ENCODE data around the gene C22orf23.

The C22orf23 gene

GRCh38 chr22:37904572-37905533 is 48.5 kb downstream of the C22orf23 start:
- no peaks in the 10 kb centered on the region for H4K20me1 ChIP-seq (ENCODE audit: insufficient read depth)
- peak overlapping the region; percentile 74; the same call in 1 of the 2 replicates for H2AFZ ChIP-seq (ENCODE audit: low read depth)
- TF ChIP-seq CTCF (conservative IDR thresholded peaks at IDR 0.05; ENCODE audit: low read depth, low read length), result no peak
- H3K4me2 ChIP-seq, result peak overlapping the region; percentile 80; the same call in 1 of the 2 replicates
- H3K4me1 ChIP-seq (ENCODE audit: low read depth, poor library complexity, severe bottlenecking), result peaks cover 18% of the 10 kb centered on the region
- H3K27me3 ChIP-seq (ENCODE audit: insufficient read depth, low read depth), result no peaks in the 10 kb centered on the region
- H3K36me3 ChIP-seq (ENCODE audit: insufficient read depth), result no peaks in the 10 kb centered on the region
- H3K9ac ChIP-seq, result no peak overlapping the region; the same call in 1 of the 2 replicates
- H3K27ac ChIP-seq, result no peak overlapping the region
- H3K4me3 ChIP-seq (IDR thresholded peaks at IDR 0.05; ENCODE audit: insufficient read depth, low read depth, low read length), result no peak overlapping the region
- H3K79me2 ChIP-seq (ENCODE audit: insufficient read depth, low read depth), result no peaks in the 10 kb centered on the region

- Histone ChIP-seq H3K27me3 (ENCODE audit: insufficient read depth, low read depth) (no peaks in the 10 kb centered on the region), H4K20me1 (ENCODE audit: insufficient read depth) (no peaks in the 10 kb centered on the region), H3K9ac (no peak overlapping the region), H3K27ac (no peak overlapping the region), H3K79me2 (ENCODE audit: insufficient read depth, low read depth) (no peaks in the 10 kb centered on the region), H3K36me3 (ENCODE audit: insufficient read depth) (no peaks in the 10 kb centered on the region), H3K4me3 (IDR thresholded peaks at IDR 0.05; ENCODE audit: insufficient read depth, low read depth, low read length) (no peak overlapping the region), H2AFZ (ENCODE audit: low read depth) (no peak overlapping the region), H3K4me1 (ENCODE audit: low read depth, poor library complexity, severe bottlenecking) (no peaks in the 10 kb centered on the region), H3K4me2 (no peak overlapping the region)
- TF ChIP-seq CTCF (conservative IDR thresholded peaks at IDR 0.05; ENCODE audit: low read depth, low read length), result no peak
Observed at GRCh38 chr22:37898441-37899181, 54.8 kb downstream of the C22orf23 start.

- Histone ChIP-seq H4K20me1 (ENCODE audit: insufficient read depth) (no peaks in the 10 kb centered on the region), H3K27me3 (ENCODE audit: insufficient read depth, low read depth) (no peaks in the 10 kb centered on the region), H3K4me1 (ENCODE audit: low read depth, poor library complexity, severe bottlenecking) (no peaks in the 10 kb centered on the region), H3K36me3 (ENCODE audit: insufficient read depth) (no peaks in the 10 kb centered on the region), H2AFZ (ENCODE audit: low read depth) (no peak overlapping the region), H3K79me2 (ENCODE audit: insufficient read depth, low read depth) (no peaks in the 10 kb centered on the region), H3K4me2 (no peak overlapping the region), H3K9ac (no peak overlapping the region), H3K27ac (no peak overlapping the region), H3K4me3 (IDR thresholded peaks at IDR 0.05; ENCODE audit: insufficient read depth, low read depth, low read length) (no peak overlapping the region)
- TF ChIP-seq CTCF (conservative IDR thresholded peaks at IDR 0.05; ENCODE audit: low read depth, low read length), result no peak
Observed at GRCh38 chr22:37897807-37898206, 55.6 kb downstream of the C22orf23 start.

- no peaks in the 10 kb centered on the region for H4K20me1 ChIP-seq (ENCODE audit: insufficient read depth)
- H3K79me2 ChIP-seq (ENCODE audit: insufficient read depth, low read depth), result no peaks in the 10 kb centered on the region
- H3K4me1 ChIP-seq (ENCODE audit: low read depth, poor library complexity, severe bottlenecking), result no peaks in the 10 kb centered on the region
- H3K9ac ChIP-seq, result no peak overlapping the region
- no peaks in the 10 kb centered on the region for H3K36me3 ChIP-seq (ENCODE audit: insufficient read depth)
- no peak overlapping the region for H3K27ac ChIP-seq
- TF ChIP-seq CTCF (conservative IDR thresholded peaks at IDR 0.05; ENCODE audit: low read depth, low read length), result no peak
- no peak overlapping the region for H3K4me2 ChIP-seq
- no peaks in the 10 kb centered on the region for H3K27me3 ChIP-seq (ENCODE audit: insufficient read depth, low read depth)
- no peak overlapping the region for H2AFZ ChIP-seq (ENCODE audit: low read depth)
- no peak overlapping the region for H3K4me3 ChIP-seq (IDR thresholded peaks at IDR 0.05; ENCODE audit: insufficient read depth, low read depth, low read length)
Observed at GRCh38 chr22:37896939-37897338, 56.5 kb downstream of the C22orf23 start.
